ENCODE results near the gene MKLN1. TPM values are rescaled to one million over a fixed set of nuclear protein-coding genes. Genes with fewer than 3 reads are reported as not detected.

Gene MKLN1
- total RNA-seq, 1 experiment from 2014 or later, result 34.3 TPM

DNA sequence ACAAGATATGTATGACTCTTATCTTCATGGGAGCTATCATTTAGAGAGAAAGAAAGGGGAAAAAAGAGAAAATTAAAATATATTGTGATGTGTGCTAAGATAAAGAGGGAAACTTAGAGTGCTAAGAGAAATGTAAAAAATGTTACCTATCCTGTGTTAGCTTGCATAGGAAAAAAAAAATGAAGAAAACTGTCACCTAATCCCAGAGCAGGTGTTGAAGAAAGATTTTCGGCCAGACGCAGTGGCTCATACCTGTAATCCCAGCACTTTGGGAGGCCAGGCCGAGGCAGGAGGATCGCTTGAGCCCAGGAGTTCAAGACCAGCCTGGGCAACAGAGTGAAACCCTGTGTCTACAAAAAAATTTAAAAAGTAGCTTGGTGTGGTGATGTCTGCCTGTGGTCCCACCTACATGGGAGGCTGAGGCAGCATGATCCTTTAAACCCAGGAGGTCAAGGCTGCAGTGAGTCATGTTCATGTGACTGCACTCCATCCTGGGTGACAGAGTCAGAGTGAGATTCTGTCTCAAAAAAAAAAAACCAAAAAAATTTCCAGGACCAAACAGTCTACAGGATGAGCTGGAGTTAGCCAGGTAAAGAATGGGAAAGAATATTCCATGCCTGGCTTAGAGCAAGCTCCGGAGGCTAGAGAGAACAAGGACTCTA, 2.4 kb upstream of the MKLN1 start:
- no peak overlapping the region for H2BK5ac ChIP-seq (ENCODE audit: insufficient read length, low read length)
- H3K14ac ChIP-seq (ENCODE audit: insufficient read depth, low read length), result no peak overlapping the region
- H2AFZ ChIP-seq (ENCODE audit: low read length), result no peak overlapping the region
- H2BK20ac ChIP-seq (ENCODE audit: low read depth, low read length, poor library complexity, severe bottlenecking), result no peak overlapping the region
- no peak for DNase-seq
- no peak overlapping the region for H2BK120ac ChIP-seq (ENCODE audit: low read depth, low read length, poor library complexity, severe bottlenecking)
- no peaks in the 10 kb centered on the region; the same call in 1 of the 2 replicates for H3K27me3 ChIP-seq (ENCODE audit: insufficient read depth, low read length)
- no peak overlapping the region for H3T11ph ChIP-seq (ENCODE audit: low read length)
- no peak overlapping the region for H2BK15ac ChIP-seq (ENCODE audit: low read depth, low read length)
- no peak overlapping the region for H2AK5ac ChIP-seq (ENCODE audit: insufficient read length, low read length)
- H3K56ac ChIP-seq (ENCODE audit: insufficient read length, low read depth, low read length), result no peak overlapping the region
- no peaks in the 10 kb centered on the region for H3K9me3 ChIP-seq (ENCODE audit: control insufficient read depth, low read depth, low read length)
- H3K27ac Mint-ChIP-seq, result no peak overlapping the region
- peak overlapping the region in 1 of 2 experiments; percentile 5; a peak in 2 of 5 replicates for H3K4me3 Mint-ChIP-seq
- H3K4me1 Mint-ChIP-seq, result peaks cover 38 to 43% of the 10 kb centered on the region in 2 experiments
- H3K9me3 Mint-ChIP-seq, result peaks cover 0 to under 1% of the 10 kb centered on the region in 2 experiments; a peak in 1 of 5 replicates
- H3K4me2 ChIP-seq (ENCODE audit: insufficient read depth, insufficient read length, low read length), result no peak overlapping the region
- no peak overlapping the region for H3K18ac ChIP-seq (ENCODE audit: insufficient read length, low read depth, low read length)
- H3K4me1 ChIP-seq (ENCODE audit: insufficient read depth, low read length), result peaks cover 4% of the 10 kb centered on the region; the same call in 1 of the 2 replicates
- no peak overlapping the region for H2BK12ac ChIP-seq (ENCODE audit: insufficient read length, low read depth, low read length)
- WGBS (ENCODE audit: extremely low coverage, insufficient read length, low lambda C conversion rate), result no CpG with 5 or more reads among the region's 5 CpGs
- no peak overlapping the region for H3K4ac ChIP-seq (ENCODE audit: low read depth, low read length)
- peaks cover 0 to 1% (median 0%) of the 10 kb centered on the region in 3 experiments; a peak in 4 of 7 replicates for H3K36me3 Mint-ChIP-seq (ENCODE audit: insufficient read depth in 1 of 3, low read depth in 3 of 3)
- no peak overlapping the region for H4K8ac ChIP-seq (replicated peaks; ENCODE audit: insufficient read length, low read depth, low read length)
- no peak overlapping the region for H4K91ac ChIP-seq (ENCODE audit: insufficient read length, low read depth, low read length)
- TF ChIP-seq CTCF (conservative IDR thresholded peaks at IDR 0.05), result no peak
- H4K5ac ChIP-seq (ENCODE audit: insufficient read length, low read depth, low read length), result no peak overlapping the region
- H4K20me1 ChIP-seq (ENCODE audit: control insufficient read depth, insufficient read depth, insufficient read length), result no peaks in the 10 kb centered on the region
- no peaks in the 10 kb centered on the region; the same call in 1 of the 2 replicates for H3K27me3 Mint-ChIP-seq (ENCODE audit: low read depth)
- H3K9ac ChIP-seq (ENCODE audit: extremely low read depth, insufficient read length, low read length), result no peak overlapping the region
- H3K79me2 ChIP-seq (ENCODE audit: insufficient read depth, low read length), result peaks cover 19% of the 10 kb centered on the region
- H3K79me1 ChIP-seq (ENCODE audit: insufficient read depth, low read depth, low read length, poor library complexity, severe bottlenecking), result peaks cover 3% of the 10 kb centered on the region
- H3K23ac ChIP-seq (ENCODE audit: insufficient read length, low read depth, low read length), result no peak overlapping the region
- H3K27ac ChIP-seq (ENCODE audit: insufficient read length, low read depth, low read length), result no peak overlapping the region
- H3K23me2 ChIP-seq (ENCODE audit: insufficient read length, low read depth, low read length, poor library complexity, severe bottlenecking), result peaks cover 8% of the 10 kb centered on the region
